Measurements from ENCODE around the gene RHOF. TPM values are rescaled to one million over a fixed set of nuclear protein-coding genes. Genes with fewer than 3 reads are reported as not detected.

Gene RHOF
- total and polyA plus RNA-seq, 2 of the 13 experiments (the other 11 are each of a cell fraction or from before 2014, with no cell fraction given), result 14.6 to 32.2 TPM

DNA sequence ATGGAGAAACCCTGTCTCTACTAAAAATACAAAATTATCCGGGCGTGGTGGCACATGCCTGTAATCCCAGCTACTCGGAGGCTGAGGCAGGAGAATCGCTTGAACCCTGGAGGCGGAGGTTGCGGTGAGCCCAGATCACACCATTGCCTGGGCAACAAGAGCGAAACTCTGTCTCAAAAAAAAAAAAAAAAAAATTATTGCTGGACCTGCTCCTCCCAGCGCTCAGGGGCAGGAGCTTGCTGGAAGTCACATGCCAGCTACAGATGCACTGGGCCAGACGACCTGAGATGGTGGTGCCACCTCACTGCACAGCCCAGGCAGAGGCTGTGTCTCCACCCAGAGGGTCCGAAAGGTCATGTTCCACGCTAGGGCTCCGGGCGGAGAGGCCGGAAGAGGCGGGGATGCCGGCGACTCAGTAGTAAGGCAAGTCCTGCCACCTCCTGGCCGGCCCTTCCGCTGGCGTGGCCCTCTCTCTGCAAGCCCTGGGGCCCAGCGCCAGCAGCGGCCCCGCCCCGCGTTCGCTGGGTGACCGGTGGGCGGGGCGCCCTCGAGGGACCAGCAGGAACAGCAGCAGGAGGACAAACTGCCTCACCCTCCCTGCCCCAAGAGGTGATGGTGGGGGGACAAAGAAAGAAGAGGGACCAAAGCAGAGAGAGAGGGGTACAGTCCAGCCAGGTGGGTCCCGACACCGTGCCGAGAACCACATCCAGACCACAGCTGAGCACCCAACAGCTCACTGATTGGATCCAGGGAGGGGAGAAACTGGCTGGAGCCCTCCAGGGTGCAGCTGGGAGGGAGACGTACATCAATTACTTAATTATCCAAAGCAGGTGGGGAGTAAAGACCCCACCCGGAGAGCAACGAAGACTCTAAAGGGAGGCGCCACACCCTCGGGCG is 3.6 kb upstream of the RHOF start (continued):
- TF ChIP-seq TOPORS (CRISPR knock-in tag; IDR thresholded peaks at IDR 0.05), result no peak; the same call in 1 of the 2 replicates
- TF ChIP-seq, protein P1, sequence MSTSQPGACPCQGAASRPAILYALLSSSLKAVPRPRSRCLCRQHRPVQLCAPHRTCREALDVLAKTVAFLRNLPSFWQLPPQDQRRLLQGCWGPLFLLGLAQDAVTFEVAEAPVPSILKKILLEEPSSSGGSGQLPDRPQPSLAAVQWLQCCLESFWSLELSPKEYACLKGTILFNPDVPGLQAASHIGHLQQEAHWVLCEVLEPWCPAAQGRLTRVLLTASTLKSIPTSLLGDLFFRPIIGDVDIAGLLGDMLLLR (CRISPR knock-in tag; IDR thresholded peaks at IDR 0.05), result peak; percentile 66; the same call in 1 of the 2 replicates
- TF ChIP-seq GMEB1 (CRISPR knock-in tag; IDR thresholded peaks at IDR 0.05; ENCODE audit: borderline replicate concordance), result peak; percentile 71
- TF ChIP-seq ZFP90 (CRISPR knock-in tag; IDR thresholded peaks at IDR 0.05; ENCODE audit: borderline replicate concordance), result no peak
- no peak; the same call in 1 of the 2 replicates for TF ChIP-seq MXD3 (CRISPR knock-in tag; IDR thresholded peaks at IDR 0.05)
- TF ChIP-seq HMG20B (CRISPR knock-in tag; conservative IDR thresholded peaks at IDR 0.05), result peak; percentile 41; the same call in 1 of the 2 replicates
- no peak for TF ChIP-seq ZNF563 (CRISPR knock-in tag; IDR thresholded peaks at IDR 0.05)
- no peak; the same call in 1 of the 2 replicates for TF ChIP-seq EEA1 (CRISPR knock-in tag; IDR thresholded peaks at IDR 0.05; ENCODE audit: borderline replicate concordance)
- no peak for TF ChIP-seq ZNF441 (CRISPR knock-in tag; IDR thresholded peaks at IDR 0.05; ENCODE audit: borderline replicate concordance)
- TF ChIP-seq, protein P2, sequence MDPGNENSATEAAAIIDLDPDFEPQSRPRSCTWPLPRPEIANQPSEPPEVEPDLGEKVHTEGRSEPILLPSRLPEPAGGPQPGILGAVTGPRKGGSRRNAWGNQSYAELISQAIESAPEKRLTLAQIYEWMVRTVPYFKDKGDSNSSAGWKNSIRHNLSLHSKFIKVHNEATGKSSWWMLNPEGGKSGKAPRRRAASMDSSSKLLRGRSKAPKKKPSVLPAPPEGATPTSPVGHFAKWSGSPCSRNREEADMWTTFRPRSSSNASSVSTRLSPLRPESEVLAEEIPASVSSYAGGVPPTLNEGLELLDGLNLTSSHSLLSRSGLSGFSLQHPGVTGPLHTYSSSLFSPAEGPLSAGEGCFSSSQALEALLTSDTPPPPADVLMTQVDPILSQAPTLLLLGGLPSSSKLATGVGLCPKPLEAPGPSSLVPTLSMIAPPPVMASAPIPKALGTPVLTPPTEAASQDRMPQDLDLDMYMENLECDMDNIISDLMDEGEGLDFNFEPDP (CRISPR knock-in tag; conservative IDR thresholded peaks at IDR 0.05), result no peak
- TF ChIP-seq, protein P3, sequence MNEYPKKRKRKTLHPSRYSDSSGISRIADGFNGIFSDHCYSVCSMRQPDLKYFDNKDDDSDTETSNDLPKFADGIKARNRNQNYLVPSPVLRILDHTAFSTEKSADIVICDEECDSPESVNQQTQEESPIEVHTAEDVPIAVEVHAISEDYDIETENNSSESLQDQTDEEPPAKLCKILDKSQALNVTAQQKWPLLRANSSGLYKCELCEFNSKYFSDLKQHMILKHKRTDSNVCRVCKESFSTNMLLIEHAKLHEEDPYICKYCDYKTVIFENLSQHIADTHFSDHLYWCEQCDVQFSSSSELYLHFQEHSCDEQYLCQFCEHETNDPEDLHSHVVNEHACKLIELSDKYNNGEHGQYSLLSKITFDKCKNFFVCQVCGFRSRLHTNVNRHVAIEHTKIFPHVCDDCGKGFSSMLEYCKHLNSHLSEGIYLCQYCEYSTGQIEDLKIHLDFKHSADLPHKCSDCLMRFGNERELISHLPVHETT (CRISPR knock-in tag; conservative IDR thresholded peaks at IDR 0.05), result peak; percentile 80
- no peak; the same call in 1 of the 2 replicates for TF ChIP-seq ZNF350 (CRISPR knock-in tag; IDR thresholded peaks at IDR 0.05; ENCODE audit: borderline replicate concordance, low read depth)
- no peak for TF ChIP-seq ZNF776 (CRISPR knock-in tag; IDR thresholded peaks at IDR 0.05)
- peak; percentile 71 for TF ChIP-seq CEBPG (CRISPR knock-in tag; IDR thresholded peaks at IDR 0.05)
- no peak for TF ChIP-seq ZBTB42 (CRISPR knock-in tag; IDR thresholded peaks at IDR 0.05)
- no peak for TF ChIP-seq RBAK (CRISPR knock-in tag; IDR thresholded peaks at IDR 0.05)
- TF ChIP-seq, protein P4, sequence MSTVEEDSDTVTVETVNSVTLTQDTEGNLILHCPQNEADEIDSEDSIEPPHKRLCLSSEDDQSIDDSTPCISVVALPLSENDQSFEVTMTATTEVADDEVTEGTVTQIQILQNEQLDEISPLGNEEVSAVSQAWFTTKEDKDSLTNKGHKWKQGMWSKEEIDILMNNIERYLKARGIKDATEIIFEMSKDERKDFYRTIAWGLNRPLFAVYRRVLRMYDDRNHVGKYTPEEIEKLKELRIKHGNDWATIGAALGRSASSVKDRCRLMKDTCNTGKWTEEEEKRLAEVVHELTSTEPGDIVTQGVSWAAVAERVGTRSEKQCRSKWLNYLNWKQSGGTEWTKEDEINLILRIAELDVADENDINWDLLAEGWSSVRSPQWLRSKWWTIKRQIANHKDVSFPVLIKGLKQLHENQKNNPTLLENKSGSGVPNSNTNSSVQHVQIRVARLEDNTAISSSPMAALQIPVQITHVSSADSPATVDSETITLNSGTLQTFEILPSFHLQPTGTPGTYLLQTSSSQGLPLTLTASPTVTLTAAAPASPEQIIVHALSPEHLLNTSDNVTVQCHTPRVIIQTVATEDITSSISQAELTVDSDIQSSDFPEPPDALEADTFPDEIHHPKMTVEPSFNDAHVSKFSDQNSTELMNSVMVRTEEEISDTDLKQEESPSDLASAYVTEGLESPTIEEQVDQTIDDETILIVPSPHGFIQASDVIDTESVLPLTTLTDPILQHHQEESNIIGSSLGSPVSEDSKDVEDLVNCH (CRISPR knock-in tag; IDR thresholded peaks at IDR 0.05), result no peak
- TF ChIP-seq NRL (CRISPR knock-in tag; IDR thresholded peaks at IDR 0.05; ENCODE audit: borderline replicate concordance), result 0 out of 2 replicates have a peak, but pooled peaks have one; percentile 45
- no peak for TF ChIP-seq AGO1 (IDR thresholded peaks at IDR 0.05; ENCODE audit: low read depth, low read length, poor library complexity, severe bottlenecking)
- peak; percentile 87 for TF ChIP-seq PHF5A (CRISPR knock-in tag; IDR thresholded peaks at IDR 0.05; ENCODE audit: low read depth, unreplicated experiment)

Measured in HepG2 (cell line).